CD4-positive, alpha-beta T cell (primary cell): ENCODE measurements around the gene PARD3B. TPM values are rescaled to one million over a fixed set of nuclear protein-coding genes. Genes with fewer than 3 reads are reported as not detected.

ENCODE experiments used
- ATAC-seq: fragments of 200-7000 bp; cut with Tn5 transposase; one replicate; pipeline ENCODE4 v1.10.0; 2022; ENCODE audit warnings: mild to moderate bottlenecking; ENCODE audit not compliant: poor library complexity
- CTCF ChIA-PET: fragments of 350-600 bp; sonication (Branson Sonifier 250); formaldehyde crosslinking; loops from one replicate; lab custom pipeline; 2021; ENCODE audit warnings: antibody characterized with exemption, inconsistent platforms; lab: Charles Lee
- POLR2A ChIA-PET: fragments of 350-600 bp; sonication (Branson Sonifier 250); formaldehyde crosslinking; loops from one replicate; lab custom pipeline; 2021; ENCODE audit warnings: antibody characterized with exemption, inconsistent platforms; lab: Charles Lee
- DNase-seq, 14 experiments: peaks; one replicate each; pipeline ENCODE4 v3.0.0-alpha.2; 2013 to 2020; ENCODE audit warnings: mixed read lengths in 2 of 14
- H3K27ac ChIP-seq, 2 donors: one replicate each; pipeline versions ENCODE4 v1.5.1 to v1.7.0; 2013; ENCODE audit warnings: low read length in 2 of 2, low read depth in 1 of 2, mild to moderate bottlenecking in 1 of 2
- H3K27me3 ChIP-seq, 2 experiments: 1 replicate in 1 of 2; 2 replicates in 1 of 2; pipeline versions ENCODE4 v1.6.1 to v1.7.0; 2013; ENCODE audit warnings: low read length in 2 of 2, control low read depth in 1 of 2, mild to moderate bottlenecking in 1 of 2, moderate library complexity in 1 of 2; ENCODE audit not compliant: insufficient read depth in 2 of 2, control insufficient read depth in 1 of 2
- H3K36me3 ChIP-seq: one replicate; pipeline ENCODE4 v1.6.1; 2013; ENCODE audit warnings: low read length, control low read depth; ENCODE audit not compliant: insufficient read depth
- H3K4me1 ChIP-seq: one replicate; pipeline ENCODE4 v1.6.1; 2013; ENCODE audit warnings: low read length, control low read depth; ENCODE audit not compliant: insufficient read depth
- H3K4me3 ChIP-seq: one replicate; pipeline ENCODE4 v1.5.1; 2013; ENCODE audit warnings: mild to moderate bottlenecking, low read length, moderate library complexity
- H3K9me3 ChIP-seq, 2 experiments: 1 replicate in 1 of 2; 2 replicates in 1 of 2; pipeline versions ENCODE4 v1.6.1 to v1.7.0; 2013; ENCODE audit warnings: low read length in 2 of 2, mild to moderate bottlenecking in 2 of 2, control low read depth in 1 of 2, moderate library complexity in 1 of 2; ENCODE audit not compliant: control insufficient read depth in 1 of 2, insufficient read depth in 1 of 2
- H3K27ac Mint-ChIP-seq: one replicate; pipeline ENCODE4 v1.8.0; 2020; ENCODE audit warnings: mixed read lengths
- H3K27me3 Mint-ChIP-seq: one replicate; pipeline ENCODE4 v1.8.0; 2021; ENCODE audit warnings: mixed read lengths
- H3K36me3 Mint-ChIP-seq: one replicate; pipeline ENCODE4 v1.8.0; 2021; ENCODE audit warnings: low read depth, mixed read lengths
- H3K4me1 Mint-ChIP-seq: one replicate; pipeline ENCODE4 v1.8.0; 2021; ENCODE audit warnings: low read depth, mixed read lengths
- H3K4me3 Mint-ChIP-seq: one replicate; pipeline ENCODE4 v1.8.0; 2020; ENCODE audit warnings: mild to moderate bottlenecking, mixed read lengths
- H3K9me3 Mint-ChIP-seq: one replicate; pipeline ENCODE4 v1.8.0; 2020; ENCODE audit warnings: mixed read lengths
- CTCF ChIP-seq: fragments of 200-600 bp; IDR thresholded peaks from one replicate; pipeline ENCODE4 v1.8.0; 2022; ENCODE audit warnings: antibody characterized with exemption, mild to moderate bottlenecking
- intact Hi-C, 2 experiments: fragments of 100-400 bp; cut with DNase I in 1 of 2; cut with micrococcal nuclease in 1 of 2; formaldehyde crosslinking; loops; one replicate each; pipeline versions ENCODE4 v1.15.1 to v1.9.0; 2023 to 2025; cut with DNase I, micrococcal nuclease
- total RNA-seq, 174 experiments: library from RNA in 2 of 174; stranded (reverse) in 2 of 174; gene quantifications; one replicate each; pipeline ENCODE4 v1.2.3 and lab custom pipeline; 2021 to 2026

Gene PARD3B
- total RNA-seq, 2 experiments from 2014 or later = 0.87 to 1.9 TPM

GRCh38 chr2:204611017-204611631 lies 65.8 kb downstream of the PARD3B start:
- H3K36me3 Mint-ChIP-seq = no peaks in the 10 kb centered on the region
- CTCF ChIA-PET = no interaction called here
- Histone ChIP-seq H3K4me1 (no peaks in the 10 kb centered on the region), H3K36me3 (no peaks in the 10 kb centered on the region), H3K4me3 (no peak overlapping the region), H3K27me3 (no peaks in the 10 kb centered on the region), H3K9me3 (no peaks in the 10 kb centered on the region), H3K27ac (no peak overlapping the region)
- no peaks in the 10 kb centered on the region for H3K9me3 Mint-ChIP-seq
- intact Hi-C loops = no loop called here
- no peak overlapping the region for H3K27ac Mint-ChIP-seq
- no peak for TF ChIP-seq CTCF
- DNase-seq = no peak
- H3K4me3 Mint-ChIP-seq = no peak overlapping the region
- ATAC-seq = no peak
- POLR2A ChIA-PET = no interaction called here
- H3K4me1 Mint-ChIP-seq = no peaks in the 10 kb centered on the region
- peaks cover 4% of the 10 kb centered on the region for H3K27me3 Mint-ChIP-seq

GRCh38 chr2:204611764-204612163 lies 66.5 kb downstream of the PARD3B start:
- no peaks in the 10 kb centered on the region for H3K9me3 ChIP-seq
- Mint-ChIP-seq H3K36me3 (no peaks in the 10 kb centered on the region), H3K27ac (no peak overlapping the region), H3K4me3 (no peak overlapping the region), H3K27me3 (peaks cover 3% of the 10 kb centered on the region), H3K4me1 (no peaks in the 10 kb centered on the region), H3K9me3 (no peaks in the 10 kb centered on the region)
- DNase-seq (no peak), ATAC-seq (no peak)
- intact Hi-C loops = no loop called here
- CTCF ChIA-PET = no interaction called here
- H3K4me1 ChIP-seq = no peaks in the 10 kb centered on the region
- H3K27ac ChIP-seq = no peak overlapping the region
- no peak overlapping the region for H3K4me3 ChIP-seq
- no peaks in the 10 kb centered on the region for H3K36me3 ChIP-seq
- H3K27me3 ChIP-seq = no peaks in the 10 kb centered on the region
- POLR2A ChIA-PET = no interaction called here
- no peak for TF ChIP-seq CTCF

GRCh38 chr2:204613635-204614034 lies 68.4 kb downstream of the PARD3B start:
- DNase-seq (no peak), ATAC-seq (no peak)
- intact Hi-C loops = no loop called here
- no peaks in the 10 kb centered on the region for H3K9me3 Mint-ChIP-seq
- no peaks in the 10 kb centered on the region for H3K4me1 Mint-ChIP-seq
- Histone ChIP-seq H3K4me3 (no peak overlapping the region), H3K36me3 (no peaks in the 10 kb centered on the region), H3K27ac (no peak overlapping the region), H3K27me3 (no peaks in the 10 kb centered on the region), H3K4me1 (no peaks in the 10 kb centered on the region), H3K9me3 (no peaks in the 10 kb centered on the region)
- H3K27me3 Mint-ChIP-seq = peaks cover 14% of the 10 kb centered on the region
- H3K27ac Mint-ChIP-seq = no peak overlapping the region
- no peak for TF ChIP-seq CTCF
- ChIA-PET CTCF (no interaction called here), POLR2A (no interaction called here)
- no peak overlapping the region for H3K4me3 Mint-ChIP-seq
- no peaks in the 10 kb centered on the region for H3K36me3 Mint-ChIP-seq
